HG03439 (cell line): ENCODE results near the gene HLA-DRB1.
"Not testable (repeated sequence)": the region's sequence is repeated elsewhere in the genome, so short reads cannot be mapped to it uniquely, and the experiment has no call there.

Experiments
- ATAC-seq: cut with Tn5 transposase; IDR thresholded peaks from one replicate; pipeline ENCODE4 v1.9.1; 2021; ENCODE audit warnings: mild to moderate bottlenecking, moderate library complexity; ENCODE audit not compliant: unreplicated experiment

The HLA-DRB1 gene

DNA sequence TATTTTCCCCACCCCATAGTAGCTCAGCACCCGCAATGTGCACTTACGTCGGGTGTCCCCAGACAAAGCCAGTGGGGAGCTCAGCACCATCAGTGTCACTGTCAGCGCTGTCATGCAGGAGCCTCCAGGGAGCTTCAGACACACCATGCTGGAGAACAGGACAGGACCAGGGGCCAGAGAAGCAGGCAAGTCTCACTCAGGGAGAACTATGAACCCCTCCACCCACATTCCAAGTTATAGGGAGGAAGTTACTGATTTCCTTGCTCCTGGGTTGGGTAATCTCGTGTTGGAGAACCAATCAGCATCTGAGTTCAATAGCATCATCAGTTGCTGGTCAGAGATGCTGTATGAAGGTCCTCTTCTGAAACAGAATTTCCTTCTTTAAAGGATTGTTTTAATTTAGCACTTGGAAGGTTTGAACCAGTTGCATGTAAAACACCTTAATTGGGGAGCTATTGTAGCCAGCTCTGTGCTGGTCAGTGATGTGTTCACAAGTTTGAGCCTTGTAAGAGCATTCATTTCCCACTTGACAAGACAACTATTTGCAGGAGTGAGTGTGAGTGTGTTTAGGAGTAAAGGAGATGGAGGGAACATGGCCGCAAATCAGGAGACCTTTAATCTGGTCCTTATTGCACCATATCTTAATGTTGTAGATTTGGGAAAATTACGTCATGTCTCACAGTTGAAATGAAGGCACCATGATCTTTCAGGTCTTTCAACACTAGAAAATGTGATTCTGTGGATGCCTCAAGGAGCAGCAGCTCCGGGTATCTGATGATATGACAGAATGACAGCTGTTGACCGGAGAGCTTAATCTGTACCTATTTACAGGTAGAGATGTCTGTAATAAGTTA, at the start of gene HLA-DRB1:
HLA-DRB1 (minus strand) TSS at position 253 of the 854 bp plus-strand sequence; CDS start at position 147, 106 bp downstream.
- ATAC-seq = peak; percentile 94

DNA sequence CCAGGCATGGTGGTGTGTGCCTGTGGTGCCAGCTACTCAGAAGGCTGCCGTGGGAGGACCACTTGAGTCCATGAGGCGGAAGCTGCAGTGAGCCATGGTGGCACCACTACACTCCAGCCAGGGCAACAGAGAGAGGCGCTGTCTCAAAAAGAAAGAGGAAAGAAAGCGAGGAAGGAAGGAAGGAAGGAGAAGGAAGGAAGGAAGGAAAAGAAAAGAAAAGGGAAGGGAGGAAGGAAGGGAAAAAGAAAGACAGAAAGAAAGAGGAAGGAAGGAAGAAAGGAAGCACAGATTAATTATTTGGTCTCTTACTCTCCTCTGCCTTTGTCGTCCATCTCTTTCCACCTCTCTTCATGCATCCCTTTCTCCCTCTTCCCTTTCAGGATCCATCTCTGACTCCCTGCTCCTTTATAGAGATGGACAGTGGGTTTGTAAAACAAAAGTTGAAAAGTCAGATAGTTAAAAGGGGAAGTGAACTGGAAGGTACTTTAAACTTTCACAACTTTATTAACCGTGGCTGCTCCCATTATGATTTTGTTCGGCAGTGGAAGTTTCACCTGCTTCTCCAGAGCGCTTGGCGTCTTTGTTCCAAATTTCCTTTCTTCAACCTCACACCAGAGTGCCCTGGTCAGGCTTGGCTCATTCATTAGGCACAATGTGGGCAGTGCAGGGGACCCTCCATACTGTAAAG, 49.0 kb upstream of the HLA-DRB1 start:
- ATAC-seq = no peak

DNA sequence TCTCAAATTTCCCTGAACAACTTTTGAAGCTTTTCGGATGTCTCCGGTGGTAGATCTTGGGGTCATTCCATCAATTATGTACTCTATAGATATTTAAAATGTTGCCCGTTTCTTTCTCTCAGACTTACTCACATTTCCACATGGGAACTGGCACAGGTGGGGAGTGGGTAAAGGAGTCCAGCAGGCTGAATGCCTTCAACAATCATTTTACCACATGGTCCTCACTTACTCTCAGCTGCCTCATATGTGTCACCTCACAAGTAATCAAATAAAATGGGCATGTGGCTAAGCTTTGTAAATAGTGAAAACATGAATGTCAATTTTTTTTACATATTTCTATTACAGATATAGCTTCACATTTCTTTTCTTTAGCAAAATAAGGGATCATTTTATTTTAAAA, 48.2 kb upstream of the HLA-DRB1 start:
- no peak for ATAC-seq

DNA sequence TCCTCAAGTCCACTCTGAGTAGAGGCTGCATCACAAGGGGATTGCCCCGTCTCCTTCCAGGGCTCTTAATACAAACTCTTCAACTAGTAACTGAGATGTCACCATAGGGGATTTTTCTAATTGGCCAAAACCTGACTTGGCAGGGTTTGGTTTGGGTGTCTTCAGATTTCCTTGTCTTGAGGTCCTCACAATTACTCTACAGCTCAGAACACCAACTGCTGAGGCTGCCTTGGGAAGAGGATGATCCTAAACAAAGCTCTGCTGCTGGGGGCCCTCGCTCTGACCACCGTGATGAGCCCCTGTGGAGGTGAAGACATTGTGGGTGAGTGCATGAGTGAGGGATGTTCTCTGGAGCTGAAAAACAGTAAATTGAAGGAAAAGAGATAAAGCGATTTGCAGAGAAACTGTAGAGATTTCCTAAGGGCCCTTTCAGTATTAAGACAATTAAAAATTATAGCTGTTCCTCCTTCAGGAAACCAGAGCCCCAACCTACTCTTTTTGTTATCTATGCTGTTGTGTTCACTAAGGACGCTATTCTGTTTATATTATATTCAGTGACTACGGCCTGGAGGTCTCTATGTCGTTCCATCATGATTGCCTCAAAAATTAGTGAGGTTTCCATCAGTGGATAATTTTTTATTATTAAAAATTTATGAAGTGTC, 47.7 kb upstream of the HLA-DRB1 start, which contains the start of gene HLA-DQA1:
HLA-DQA1 (plus strand) TSS at position 188 of the 662 bp plus-strand sequence; CDS start at position 241, 53 bp downstream.
- ATAC-seq = peak; percentile 53

DNA sequence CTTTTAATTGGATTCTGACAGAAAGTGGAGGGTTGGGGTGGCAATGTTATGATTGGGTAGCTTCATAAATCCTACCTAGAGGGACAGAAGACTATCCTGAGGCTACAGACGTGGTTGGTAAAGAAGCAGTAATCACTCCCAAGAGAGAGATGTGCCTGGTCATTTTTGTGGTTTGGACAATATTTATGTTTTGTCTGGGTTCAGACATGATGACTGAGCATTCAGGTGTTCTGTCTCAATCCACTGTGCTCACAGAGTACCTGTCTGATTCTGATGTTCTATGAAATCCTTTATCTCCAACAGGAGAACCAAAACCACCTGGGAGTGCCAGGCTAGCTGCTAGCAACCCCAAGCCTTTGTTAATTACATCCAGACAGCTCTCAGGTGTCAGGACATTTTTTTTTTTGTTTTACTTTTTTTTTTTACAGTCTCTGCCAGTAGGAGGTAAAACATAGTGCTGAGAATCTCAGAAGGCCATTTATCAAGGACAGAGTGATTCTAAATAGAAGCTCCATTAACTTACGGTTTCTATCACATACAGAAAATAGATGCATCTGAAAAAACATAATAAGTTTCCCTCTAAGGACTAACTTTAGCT, 46.0 kb upstream of the HLA-DRB1 start:
- no peak for ATAC-seq

DNA sequence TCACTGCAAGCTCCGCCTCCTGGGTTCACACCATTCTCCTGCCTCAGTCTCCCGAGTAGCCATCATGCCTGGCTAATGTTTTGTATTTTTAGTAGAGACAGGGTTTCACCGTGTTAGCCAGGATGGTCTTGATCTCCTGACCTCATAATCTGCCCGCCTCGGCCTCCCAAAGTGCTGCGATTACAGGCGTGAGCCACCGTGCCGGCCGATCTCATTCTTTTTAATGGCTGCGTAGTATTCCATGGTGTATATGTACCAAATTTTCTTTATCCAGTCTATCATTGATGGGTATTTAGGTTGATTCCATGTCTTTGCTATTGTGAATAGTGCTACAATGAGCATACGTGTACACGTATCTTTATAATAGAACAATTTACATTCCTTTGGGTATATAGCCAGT, 40.1 kb upstream of the HLA-DRB1 start:
- ATAC-seq = not testable (repeated sequence)

DNA sequence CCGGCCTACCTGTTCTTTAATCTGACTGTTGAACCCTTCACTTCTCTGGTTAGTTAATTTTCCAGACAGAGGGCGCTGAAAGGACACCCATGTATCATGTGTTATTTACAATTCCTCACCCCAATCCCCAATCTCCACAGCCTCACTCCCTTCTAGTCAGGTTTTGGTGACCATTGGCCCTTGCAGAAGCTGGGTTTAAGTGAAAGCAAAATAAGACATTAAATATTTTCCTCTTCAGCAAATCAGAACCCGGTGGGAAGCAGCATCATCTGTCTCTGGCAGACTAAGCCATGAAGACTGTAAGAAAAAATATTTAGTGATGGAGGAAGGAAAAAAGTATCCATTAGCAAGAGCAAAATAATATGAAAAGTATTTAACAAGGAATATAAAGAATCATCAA, 38.2 kb upstream of the HLA-DRB1 start:
- ATAC-seq = no peak

DNA sequence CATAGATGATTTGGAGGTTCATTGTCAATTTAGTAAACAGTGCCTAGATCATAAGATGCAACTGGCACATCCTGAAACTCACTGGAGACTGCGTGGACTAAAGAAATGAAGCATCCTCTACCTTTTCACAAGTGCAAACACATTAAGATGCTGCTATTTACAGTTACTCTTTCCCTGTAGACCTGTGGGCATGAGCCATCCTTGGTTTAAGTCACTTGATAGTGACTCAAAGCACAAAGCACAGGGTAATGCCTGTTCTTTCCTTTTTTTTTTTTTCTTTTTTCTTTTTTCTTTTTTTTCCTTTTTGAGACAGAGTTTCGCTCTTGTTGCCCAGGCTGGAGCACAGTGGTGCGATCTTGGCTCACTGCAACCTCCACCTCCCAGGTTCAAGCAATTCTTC, 37.6 kb upstream of the HLA-DRB1 start:
- no peak for ATAC-seq

DNA sequence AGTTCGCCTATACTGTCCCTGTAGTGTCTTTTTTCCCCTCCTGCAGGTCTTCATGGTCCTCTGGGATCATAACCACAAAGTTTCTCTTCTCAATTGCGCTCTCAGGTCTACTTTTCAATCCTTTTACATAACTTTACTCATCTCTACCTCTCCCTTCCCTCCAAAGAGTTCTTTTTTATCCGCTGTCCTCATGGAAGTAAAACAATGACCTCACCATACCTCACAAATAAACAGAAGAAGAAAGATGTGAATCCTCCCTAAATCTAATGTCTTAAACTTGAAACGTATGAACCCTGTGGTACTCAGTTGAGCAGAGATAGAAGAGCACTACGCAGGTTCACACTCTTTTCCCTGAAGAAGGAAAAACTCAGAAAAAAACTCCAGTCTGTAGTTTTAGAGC, 35.5 kb upstream of the HLA-DRB1 start:
- no peak for ATAC-seq

DNA sequence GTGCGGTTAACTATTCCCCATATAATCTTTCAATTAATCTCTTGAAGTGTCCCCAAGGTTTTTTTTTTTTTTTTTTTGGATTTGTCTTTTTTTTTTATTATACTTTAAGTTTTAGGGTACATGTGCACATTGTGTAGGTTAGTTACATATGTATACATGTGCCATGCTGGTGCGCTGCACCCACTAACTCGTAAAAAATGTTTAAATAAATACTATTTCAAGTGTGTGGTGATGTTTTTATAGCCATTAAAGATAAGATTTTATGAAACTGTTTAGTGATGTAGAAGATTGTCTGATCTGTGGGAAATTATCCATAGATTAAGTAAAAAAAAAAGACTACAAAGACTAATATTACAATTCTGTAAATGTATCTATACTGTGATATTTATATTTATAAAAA, 34.9 kb upstream of the HLA-DRB1 start:
- ATAC-seq = no peak

DNA sequence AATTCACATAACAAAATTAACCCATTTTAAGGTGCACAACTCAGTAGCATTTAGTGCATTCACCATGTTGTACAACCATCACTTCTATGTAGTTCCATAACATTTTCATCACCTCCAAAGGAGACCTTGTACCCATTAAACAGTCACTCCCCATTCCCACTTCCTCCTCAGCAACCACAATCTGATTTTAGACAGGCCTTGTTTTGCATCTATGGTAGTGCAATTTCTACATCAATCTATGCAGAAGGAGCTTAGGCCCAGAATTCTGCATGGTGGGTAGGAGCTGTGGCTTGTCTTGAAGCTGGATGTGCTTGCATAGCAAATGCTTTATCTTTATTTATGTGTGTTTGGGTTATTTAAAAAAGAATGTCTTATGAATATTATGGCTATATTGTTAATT, 34.0 kb upstream of the HLA-DRB1 start:
- no peak for ATAC-seq

DNA sequence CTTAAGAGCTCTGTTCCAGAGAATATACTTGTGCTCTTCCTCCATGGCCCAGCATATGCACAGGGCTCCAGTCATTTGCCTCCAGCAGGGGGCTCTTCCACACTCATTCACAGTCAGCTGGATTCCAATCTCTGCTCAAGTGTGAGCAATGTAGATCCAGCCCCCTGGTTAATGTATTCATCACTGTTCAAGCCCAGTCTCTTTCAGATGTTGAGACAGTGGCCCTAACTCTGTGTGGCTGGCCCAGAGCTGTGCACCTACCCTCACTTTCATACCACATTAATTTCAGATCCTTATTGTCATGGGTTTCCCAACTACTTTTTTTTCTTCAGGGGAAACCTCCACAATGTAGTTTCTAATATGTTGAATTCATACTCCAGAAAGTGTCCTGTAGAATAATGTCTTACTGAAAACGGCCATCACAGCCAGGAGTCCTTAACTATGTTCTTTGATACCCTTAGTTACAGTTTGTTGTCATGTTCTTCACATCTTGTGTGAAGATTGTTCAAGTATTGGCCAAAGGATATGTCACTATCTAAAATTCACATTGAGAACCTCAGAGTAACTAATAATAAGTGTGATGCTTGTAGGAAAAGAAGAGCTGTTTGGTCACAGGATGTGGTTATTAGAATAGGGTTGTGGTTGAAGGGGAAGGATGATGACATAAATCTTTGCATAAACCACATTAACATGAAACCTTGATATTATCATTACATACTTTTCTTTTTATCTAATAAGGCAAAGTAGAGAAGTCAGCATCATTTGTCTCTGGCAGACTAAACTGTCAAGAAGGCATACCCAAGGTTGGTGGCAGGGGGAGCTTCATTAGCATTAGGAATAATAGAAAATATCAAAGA, 33.1 kb upstream of the HLA-DRB1 start:
- peak; percentile 73 for ATAC-seq

DNA sequence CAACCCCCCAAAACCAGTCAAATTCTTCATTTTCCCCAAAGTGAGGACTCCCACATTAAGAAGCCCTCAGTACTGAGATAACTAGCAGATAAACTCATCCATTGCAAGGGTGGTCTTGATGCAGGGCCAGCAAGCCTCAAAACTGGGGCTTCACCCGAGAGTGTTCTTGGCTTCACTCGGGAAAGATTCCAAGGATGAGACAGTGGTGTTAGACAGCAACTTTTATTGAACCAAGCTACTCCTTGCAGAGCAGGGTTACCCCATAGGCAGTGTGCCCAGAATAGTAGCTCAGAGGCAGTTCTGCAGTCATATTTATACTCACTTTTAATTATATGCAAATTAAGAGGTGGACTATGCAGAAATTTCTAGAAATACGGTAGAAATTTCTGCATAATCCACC, 31.7 kb upstream of the HLA-DRB1 start:
- no peak for ATAC-seq

DNA sequence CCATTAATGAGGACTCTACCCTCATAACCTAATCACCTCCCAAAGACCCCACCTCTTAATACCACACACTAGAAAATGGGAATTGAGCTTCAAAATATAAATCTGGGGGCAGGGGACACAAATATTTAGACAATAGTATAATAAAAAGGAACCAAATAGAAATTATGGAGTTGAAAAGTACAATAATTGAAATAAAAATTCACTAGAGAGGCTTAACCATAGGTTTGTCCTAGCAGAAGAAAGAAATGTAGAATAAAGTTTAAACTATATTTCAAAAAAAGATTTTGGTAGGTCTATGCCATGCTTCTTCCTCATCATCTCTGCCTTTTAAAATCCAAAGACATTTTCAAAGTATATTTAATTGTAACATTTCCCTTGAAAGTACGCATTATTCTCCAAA, 28.1 kb upstream of the HLA-DRB1 start:
- ATAC-seq = no peak

DNA sequence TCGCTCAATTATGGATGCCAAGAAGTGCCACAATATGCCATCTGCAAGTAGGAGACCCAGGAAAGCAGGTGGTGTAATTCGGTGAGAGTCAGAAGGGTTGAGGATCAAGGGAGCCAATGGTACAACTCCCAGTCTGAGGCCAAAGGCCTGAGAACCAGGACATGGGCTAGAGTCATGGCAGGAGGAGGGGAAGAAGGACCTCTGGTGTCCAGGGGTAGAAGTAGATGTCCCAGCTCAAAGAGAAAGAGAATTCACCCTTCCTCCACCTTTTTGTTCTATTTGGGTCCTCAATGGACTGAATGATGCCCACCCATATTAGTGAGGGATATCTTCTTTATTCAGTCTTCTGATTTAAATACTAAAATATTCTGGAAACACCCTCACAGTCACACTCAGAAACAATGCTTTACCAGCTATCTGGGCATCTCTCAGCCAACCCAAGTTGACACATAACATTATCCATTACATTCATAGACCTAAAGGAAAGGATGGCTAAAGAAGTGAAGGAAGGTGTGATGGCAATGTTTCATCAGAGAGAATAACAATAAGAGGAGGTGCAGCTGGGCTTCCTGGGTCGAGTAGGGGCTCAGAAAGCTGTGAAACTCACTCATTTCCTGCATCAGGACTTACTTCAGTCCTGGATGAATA, 26.4 kb upstream of the HLA-DRB1 start:
- ATAC-seq = no peak

DNA sequence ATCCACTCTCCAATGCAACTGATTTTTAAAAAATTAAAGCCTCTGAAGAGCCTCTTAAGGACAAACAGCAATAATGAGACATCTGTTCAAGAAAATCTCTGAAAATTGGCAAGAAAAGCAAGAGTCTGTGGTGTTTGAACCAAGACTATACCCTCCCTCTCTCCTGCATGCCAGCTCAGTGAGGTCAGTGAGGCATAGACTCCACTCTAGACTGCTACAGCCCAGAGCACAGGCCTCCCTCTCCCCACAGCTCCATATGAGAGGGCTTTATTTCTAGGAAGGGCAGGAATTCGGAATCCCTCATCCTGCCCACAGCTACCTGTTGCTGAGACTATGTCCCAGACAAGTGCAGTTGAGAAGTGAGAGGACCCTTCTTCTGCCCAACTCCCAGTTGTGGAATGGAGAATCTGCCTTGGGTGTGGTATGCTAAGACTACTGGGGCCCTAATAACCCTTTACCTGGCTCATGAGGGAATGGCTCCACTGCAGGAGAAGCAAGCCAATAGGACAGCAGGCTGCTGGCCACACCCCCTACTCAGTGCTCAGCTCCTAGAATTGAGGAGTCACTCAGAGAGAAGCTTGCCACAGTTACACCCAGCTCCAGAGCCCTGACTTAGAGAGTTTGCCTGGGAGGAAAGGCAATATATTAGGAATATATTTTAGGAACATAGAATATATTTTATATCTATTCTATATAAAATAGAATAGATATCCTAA, 24.9 kb upstream of the HLA-DRB1 start:
- no peak for ATAC-seq

DNA sequence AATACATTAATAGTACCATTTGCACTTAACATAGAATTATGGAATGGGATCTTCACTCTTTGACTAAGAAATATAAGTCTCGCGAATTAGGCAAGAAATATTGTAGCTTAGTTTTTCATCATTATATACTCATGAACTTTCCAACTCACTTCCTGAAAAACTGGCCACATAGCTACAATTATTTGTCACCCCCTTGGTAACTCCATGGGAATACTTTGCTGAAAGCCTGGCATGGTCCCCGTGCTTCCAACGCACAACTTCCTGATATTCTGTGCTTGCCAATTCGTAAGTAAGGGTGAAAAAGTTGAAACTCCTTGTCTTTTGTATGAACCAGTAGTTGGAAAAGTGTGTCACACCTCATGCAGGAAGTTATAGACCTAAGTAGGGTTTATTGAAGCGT, 23.8 kb upstream of the HLA-DRB1 start:
- no peak for ATAC-seq

DNA sequence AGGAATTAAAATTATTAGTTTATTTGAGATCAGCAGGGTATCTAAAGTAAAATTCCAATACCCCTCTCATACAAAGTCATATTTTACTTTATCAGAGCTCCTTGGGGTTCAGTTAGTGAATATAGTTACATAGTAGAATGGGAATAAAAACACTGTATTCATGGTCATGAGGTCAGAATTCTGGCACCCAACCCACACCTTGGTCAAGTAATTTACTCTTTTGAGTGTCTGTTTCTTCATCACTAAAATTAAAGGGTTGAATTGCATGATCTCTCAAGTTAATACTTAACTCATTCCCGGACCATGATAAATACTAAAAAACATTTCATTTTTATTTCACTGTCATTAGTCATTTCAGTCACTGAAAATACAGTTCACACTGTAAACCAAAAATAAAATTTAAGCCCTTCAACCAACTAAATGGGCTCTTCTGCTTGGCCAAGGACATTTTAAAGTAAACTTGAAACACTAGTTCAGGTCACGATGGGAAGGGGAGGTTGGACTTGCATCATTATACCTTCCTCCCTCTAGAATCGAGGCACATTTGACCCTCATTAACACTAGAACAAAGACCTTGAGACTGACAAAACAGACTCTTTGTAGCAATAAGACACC, 21.1 kb upstream of the HLA-DRB1 start:
- ATAC-seq = no peak
